ENCODE measurements around the gene ZNF423.

ZNF423 gene

GRCh38 chr16:49734331-49734730 lies 121.6 kb downstream of the ZNF423 start:
- TF ChIP-seq FOXP2 (optimal IDR thresholded peaks at IDR 0.05; ENCODE audit: borderline replicate concordance, extremely low read depth, extremely low read length, insufficient read depth) (no peak), REST (IDR thresholded peaks at IDR 0.05; ENCODE audit: insufficient read depth in 1 of 2, low read depth in 2 of 2, low read length in 2 of 2) (no peak), TAF1 (IDR thresholded peaks at IDR 0.05; ENCODE audit: borderline replicate concordance, insufficient read depth, low read length) (no peak), SIN3A (IDR thresholded peaks at IDR 0.05; ENCODE audit: borderline replicate concordance, insufficient read depth, low read length) (no peak), POLR2AphosphoS5 (IDR thresholded peaks at IDR 0.05; ENCODE audit: low read depth, low read length) (no peak)

- TF ChIP-seq REST (IDR thresholded peaks at IDR 0.05; ENCODE audit: insufficient read depth in 1 of 2, low read depth in 2 of 2, low read length in 2 of 2), result no peak
- TF ChIP-seq POLR2AphosphoS5 (IDR thresholded peaks at IDR 0.05; ENCODE audit: low read depth, low read length), result no peak
- no peak for TF ChIP-seq TAF1 (IDR thresholded peaks at IDR 0.05; ENCODE audit: borderline replicate concordance, insufficient read depth, low read length)
- no peak for TF ChIP-seq FOXP2 (optimal IDR thresholded peaks at IDR 0.05; ENCODE audit: borderline replicate concordance, extremely low read depth, extremely low read length, insufficient read depth)
- TF ChIP-seq SIN3A (IDR thresholded peaks at IDR 0.05; ENCODE audit: borderline replicate concordance, insufficient read depth, low read length), result no peak
Measured at GRCh38 chr16:49733313-49734009, 122.5 kb downstream of the ZNF423 start.

GRCh38 chr16:49731911-49732310 lies 124.0 kb downstream of the ZNF423 start:
- TF ChIP-seq REST (IDR thresholded peaks at IDR 0.05; ENCODE audit: insufficient read depth in 1 of 2, low read depth in 2 of 2, low read length in 2 of 2), result no peak
- no peak for TF ChIP-seq FOXP2 (optimal IDR thresholded peaks at IDR 0.05; ENCODE audit: borderline replicate concordance, extremely low read depth, extremely low read length, insufficient read depth)
- no peak for TF ChIP-seq SIN3A (IDR thresholded peaks at IDR 0.05; ENCODE audit: borderline replicate concordance, insufficient read depth, low read length)
- no peak for TF ChIP-seq TAF1 (IDR thresholded peaks at IDR 0.05; ENCODE audit: borderline replicate concordance, insufficient read depth, low read length)
- no peak for TF ChIP-seq POLR2AphosphoS5 (IDR thresholded peaks at IDR 0.05; ENCODE audit: low read depth, low read length)

- TF ChIP-seq REST (IDR thresholded peaks at IDR 0.05; ENCODE audit: insufficient read depth in 1 of 2, low read depth in 2 of 2, low read length in 2 of 2) (no peak), POLR2AphosphoS5 (IDR thresholded peaks at IDR 0.05; ENCODE audit: low read depth, low read length) (no peak), TAF1 (IDR thresholded peaks at IDR 0.05; ENCODE audit: borderline replicate concordance, insufficient read depth, low read length) (no peak), FOXP2 (optimal IDR thresholded peaks at IDR 0.05; ENCODE audit: borderline replicate concordance, extremely low read depth, extremely low read length, insufficient read depth) (no peak), SIN3A (IDR thresholded peaks at IDR 0.05; ENCODE audit: borderline replicate concordance, insufficient read depth, low read length) (no peak)
Measured at GRCh38 chr16:49730772-49731171, 125.1 kb downstream of the ZNF423 start.

Measured in PFSK-1 (cell line).